Suprapubic skin (tissue), 4 donors: ENCODE measurements around the gene U2SURP. TPM values are rescaled to one million over a fixed set of nuclear protein-coding genes. Genes with fewer than 3 reads are reported as not detected.

Experiments used
- DNase-seq, 2 donors: peaks; one replicate each; pipeline ENCODE4 v3.0.0-alpha.2; 2019; ENCODE audit warnings: low spot score in 2 of 2
- H3K27ac ChIP-seq: fragments of 200-600 bp; sonication (generic); one replicate; pipeline ENCODE4 v1.5.1; 2019
- H3K27me3 ChIP-seq: fragments of 200-600 bp; sonication (generic); one replicate; pipeline ENCODE4 v1.5.1; 2019
- H3K36me3 ChIP-seq: fragments of 200-600 bp; sonication (generic); one replicate; pipeline ENCODE4 v1.5.1; 2019
- H3K4me1 ChIP-seq: fragments of 200-600 bp; sonication (generic); one replicate; pipeline ENCODE4 v1.5.1; 2019
- H3K4me3 ChIP-seq: fragments of 200-600 bp; sonication (generic); one replicate; pipeline ENCODE4 v1.5.1; 2019; ENCODE audit warnings: mild to moderate bottlenecking
- H3K9me3 ChIP-seq: fragments of 200-600 bp; sonication (generic); one replicate; pipeline ENCODE4 v1.5.1; 2019
- CTCF ChIP-seq, 2 donors: fragments of 200-600 bp in 1 of 2; fragments of 450-650 bp in 1 of 2; sonication (generic) in 1 of 2; IDR thresholded peaks; one replicate each; pipeline ENCODE4 v1.5.1; 2016 to 2019; ENCODE audit warnings: antibody characterized with exemption in 2 of 2, mild to moderate bottlenecking in 1 of 2, moderate library complexity in 1 of 2
- EP300 ChIP-seq: sonication (generic); formaldehyde crosslinking; IDR thresholded peaks from one replicate; pipeline ENCODE4 v1.6.1; 2017; ENCODE audit warnings: antibody characterized with exemption
- POLR2A ChIP-seq, 2 donors: fragments of 450-650 bp; IDR thresholded peaks; one replicate each; pipeline ENCODE4 v1.6.1; 2017; ENCODE audit warnings: antibody characterized with exemption in 2 of 2, mild to moderate bottlenecking in 2 of 2, moderate library complexity in 2 of 2
- POLR2AphosphoS5 ChIP-seq, 3 donors: sonication (generic); formaldehyde crosslinking; IDR thresholded peaks; one replicate each; pipeline ENCODE4 v1.6.1; 2017; ENCODE audit warnings: antibody characterized with exemption in 3 of 3
- whole genome bisulfite sequencing: methylation state at CpG from one replicate; pipeline ENCODE4 v1.1.5; 2018; 5-methylcytosine and 5-hydroxymethylcytosine counted together
- total RNA-seq, 4 donors: library from RNA; depleted of rRNA; stranded (reverse); fragments of >200 nt; gene quantifications; one replicate each; pipeline ENCODE4 v1.1.0, GENCODE V29; 2016

U2SURP gene
- total RNA-seq, 4 donors from 2014 or later = 51.4 to 175 (median 62.1) TPM

GRCh38 chr3:143035466-143036211 lies 34.3 kb downstream of the U2SURP start:
- Histone ChIP-seq H3K27me3 (no peaks in the 10 kb centered on the region), H3K36me3 (peaks cover 69% of the 10 kb centered on the region), H3K4me1 (no peaks in the 10 kb centered on the region), H3K9me3 (no peaks in the 10 kb centered on the region), H3K4me3 (no peak overlapping the region), H3K27ac (no peak overlapping the region)
- DNase-seq = no peak
- TF ChIP-seq CTCF (IDR thresholded peaks at IDR 0.05) (no peak), POLR2A (IDR thresholded peaks at IDR 0.05) (no peak), POLR2AphosphoS5 (IDR thresholded peaks at IDR 0.05) (no peak), EP300 (no peak)
- WGBS = 86% methylated on average over 3 of the region's 3 CpGs

GRCh38 chr3:143036557-143036956 lies 35.2 kb downstream of the U2SURP start:
- H3K4me1 ChIP-seq = no peaks in the 10 kb centered on the region
- no peaks in the 10 kb centered on the region for H3K9me3 ChIP-seq
- no peaks in the 10 kb centered on the region for H3K27me3 ChIP-seq
- no peak for TF ChIP-seq POLR2A (IDR thresholded peaks at IDR 0.05)
- no peak for TF ChIP-seq EP300
- no peak for TF ChIP-seq POLR2AphosphoS5 (IDR thresholded peaks at IDR 0.05)
- TF ChIP-seq CTCF (IDR thresholded peaks at IDR 0.05) = no peak
- no peak overlapping the region for H3K27ac ChIP-seq
- H3K4me3 ChIP-seq = no peak overlapping the region
- peaks cover 59% of the 10 kb centered on the region for H3K36me3 ChIP-seq
- WGBS = 85% methylated on average over 2 of the region's 2 CpGs
- no peak for DNase-seq

GRCh38 chr3:143037867-143038266 lies 36.5 kb downstream of the U2SURP start:
- H3K4me3 ChIP-seq = no peak overlapping the region
- H3K36me3 ChIP-seq = peaks cover 53% of the 10 kb centered on the region
- 92% methylated on average over 2 of the region's 2 CpGs for whole genome bisulfite sequencing
- TF ChIP-seq POLR2A (IDR thresholded peaks at IDR 0.05) = no peak
- no peak for TF ChIP-seq CTCF (IDR thresholded peaks at IDR 0.05)
- no peak for TF ChIP-seq EP300
- no peak for TF ChIP-seq POLR2AphosphoS5 (IDR thresholded peaks at IDR 0.05)
- no peak for DNase-seq
- no peaks in the 10 kb centered on the region for H3K4me1 ChIP-seq
- H3K27ac ChIP-seq = no peak overlapping the region
- no peaks in the 10 kb centered on the region for H3K27me3 ChIP-seq
- no peaks in the 10 kb centered on the region for H3K9me3 ChIP-seq

GRCh38 chr3:143040261-143040879 lies 39.0 kb downstream of the U2SURP start:
- Histone ChIP-seq H3K27me3 (no peaks in the 10 kb centered on the region), H3K9me3 (no peaks in the 10 kb centered on the region), H3K4me3 (no peak overlapping the region), H3K4me1 (no peaks in the 10 kb centered on the region), H3K27ac (no peak overlapping the region), H3K36me3 (peaks cover 62% of the 10 kb centered on the region)
- TF ChIP-seq EP300 (no peak), CTCF (IDR thresholded peaks at IDR 0.05) (peak in 1 of 2 donors; percentile 20)
- WGBS = 80% methylated on average over 3 of the region's 3 CpGs
- DNase-seq = no peak

GRCh38 chr3:143041903-143042302 lies 40.5 kb downstream of the U2SURP start:
- Histone ChIP-seq H3K4me3 (no peak overlapping the region), H3K27me3 (no peaks in the 10 kb centered on the region), H3K36me3 (peaks cover 53% of the 10 kb centered on the region), H3K4me1 (no peaks in the 10 kb centered on the region), H3K27ac (no peak overlapping the region), H3K9me3 (no peaks in the 10 kb centered on the region)
- no peak for DNase-seq
- 95% methylated on average over 1 of the region's 1 CpG for WGBS
- no peak for TF ChIP-seq CTCF (IDR thresholded peaks at IDR 0.05)
- TF ChIP-seq EP300 = no peak
- TF ChIP-seq POLR2AphosphoS5 (IDR thresholded peaks at IDR 0.05) = no peak
- no peak for TF ChIP-seq POLR2A (IDR thresholded peaks at IDR 0.05)
